ENCODE results near the gene INPP5J. TPM values are rescaled to one million over a fixed set of nuclear protein-coding genes. Genes with fewer than 3 reads are reported as not detected.

The INPP5J gene
- total and polyA plus RNA-seq, 10 of the 15 experiments (the other 5 are each of a cell fraction or from before 2014, with no cell fraction given) = 0.18 to 2.8 (median 1.5) TPM; not detected in 1

GRCh38 chr22:31176923-31177322 lies 54.2 kb downstream of the INPP5J start:
- no peak overlapping the region for H3K4me3 ChIP-seq
- ChIA-PET CTCF (no interaction called here), SMC1A (ENCODE audit: uncharacterized antibody, unreplicated experiment) (no interaction called here), POLR2A (no interaction called here), RAD21 (ENCODE audit: unreplicated experiment) (no interaction called here)
- no peak overlapping the region for H3K4me2 ChIP-seq (ENCODE audit: control insufficient read depth, insufficient read depth)
- no peaks in the 10 kb centered on the region; the same call in 1 of the 2 replicates for H4K20me1 ChIP-seq (ENCODE audit: control insufficient read depth, insufficient read depth)
- H3K79me2 ChIP-seq (ENCODE audit: control insufficient read depth, insufficient read depth, low read length) = peaks cover 2% of the 10 kb centered on the region; the same call in 1 of the 2 replicates
- peaks cover 2 to 5% of the 10 kb centered on the region in 2 experiments; a peak in 3 of 4 replicates for H3K36me3 ChIP-seq (ENCODE audit: control insufficient read depth in 2 of 2, insufficient read depth in 2 of 2, low read length in 1 of 2)
- no peaks in the 10 kb centered on the region for H3K27me3 ChIP-seq (replicated peaks in 1 of 2; ENCODE audit: control insufficient read depth in 2 of 2, insufficient read depth in 2 of 2, low read length in 1 of 2)
- no peak overlapping the region for H3K9ac ChIP-seq (ENCODE audit: control insufficient read depth, insufficient read depth, low read length)
- peaks cover 12% of the 10 kb centered on the region for H3K4me1 ChIP-seq (ENCODE audit: control insufficient read depth, insufficient read depth, low read length)
- in situ Hi-C loops (cut with MboI) = no loop called here
- DNase-seq (ENCODE audit: low read depth, low spot score) (no peak), ATAC-seq (no peak), FAIRE-seq (no peak)
- BruUV-seq (replicated peaks) = no TSS peak
- TF ChIP-seq NR2C1 (IDR thresholded peaks at IDR 0.05) = no peak
- no peak for TF ChIP-seq SMAD1 (IDR thresholded peaks at IDR 0.05; ENCODE audit: low read depth, partially characterized antibody)
- no peak for TF ChIP-seq NR2C2 (IDR thresholded peaks at IDR 0.05; ENCODE audit: borderline replicate concordance, control insufficient read depth, insufficient read length, low read depth)
- TF ChIP-seq CHD1 (IDR thresholded peaks at IDR 0.05; ENCODE audit: low read depth, low read length) = no peak
- no peak for TF ChIP-seq CBFB (IDR thresholded peaks at IDR 0.05; ENCODE audit: low read depth)
- no peak for TF ChIP-seq PAX8 (IDR thresholded peaks at IDR 0.05)
- TF ChIP-seq KDM1A (IDR thresholded peaks at IDR 0.05; ENCODE audit: borderline replicate concordance) = no peak
- TF ChIP-seq ZNF217 (IDR thresholded peaks at IDR 0.05) = no peak
- TF ChIP-seq NFIC (IDR thresholded peaks at IDR 0.05; ENCODE audit: low read depth, low read length) = no peak
- no peak for TF ChIP-seq SPI1 (IDR thresholded peaks at IDR 0.05; ENCODE audit: borderline replicate concordance, insufficient read depth, low read depth, low read length)
- no peak for TF ChIP-seq CHD4 (IDR thresholded peaks at IDR 0.05)
- TF ChIP-seq KAT2A (conservative IDR thresholded peaks at IDR 0.05; ENCODE audit: control insufficient read depth, low read depth, low read length) = no peak
- TF ChIP-seq ELK1 (IDR thresholded peaks at IDR 0.05; ENCODE audit: low read depth, low read length) = no peak
- TF ChIP-seq NRF1 (conservative IDR thresholded peaks at IDR 0.05; ENCODE audit: low read depth, low read length) = no peak
- no peaks in the 10 kb centered on the region for H3K9me3 ChIP-seq (replicated peaks; ENCODE audit: control insufficient read depth, insufficient read depth, low read length)
- H3K27ac ChIP-seq (ENCODE audit: control insufficient read depth, insufficient read depth) = no peak overlapping the region
- intact Hi-C loops (cut with micrococcal nuclease; ENCODE audit: unreplicated experiment) = no loop called here
- H2AFZ ChIP-seq (ENCODE audit: control insufficient read depth, low read depth, low read length) = no peak overlapping the region
- WGBS (ENCODE audit: insufficient coverage, insufficient replicate concordance, low lambda C conversion rate, missing lambda C conversion rate) = 100% methylated on average over 1 of the region's 1 CpG

Data from GM12878 (cell line).